ENCODE results near the gene RCC1. TPM values are rescaled to one million over a fixed set of nuclear protein-coding genes. Genes with fewer than 3 reads are reported as not detected.

RCC1 gene
- total RNA-seq, 1 experiment from 2014 or later = 61.2 TPM

GRCh38 chr1:28565726-28566125, 59.9 kb downstream of the RCC1 start:
- BruUV-seq (replicated peaks) = TSS peak; percentile 34

GRCh38 chr1:28566931-28567330, 61.1 kb downstream of the RCC1 start:
- POLR2A ChIA-PET = interaction anchor here (0.8 kb wide), 1 partner anchor 13 kb away, joined by 4 read pairs; no protein-coding TSS in a partner anchor
- no peaks in the 10 kb centered on the region for H3K27me3 ChIP-seq (ENCODE audit: control insufficient read depth, insufficient read depth, low read length)
- H3K4me3 ChIP-seq (ENCODE audit: low read depth in 2 of 2, low read length in 2 of 2) = no peak overlapping the region
- in situ Hi-C loops (cut with HindIII; ENCODE audit: low pct_unique_long_range_greater_than_20kb, low sequenced_read_pairs) (no loop called here), intact Hi-C loops (cut with micrococcal nuclease; ENCODE audit: unreplicated experiment) (no loop called here)
- no peaks in the 10 kb centered on the region for H3K9me3 ChIP-seq (ENCODE audit: control insufficient read depth, insufficient read depth, low read depth, low read length)
- CTCF ChIA-PET = no interaction called here
- DNase-seq (ENCODE audit: low read depth, low spot score) (no peak), ATAC-seq (no peak)
- BruUV-seq (replicated peaks) = TSS peak; percentile 47
- TF ChIP-seq REST (IDR thresholded peaks at IDR 0.05; ENCODE audit: insufficient read depth in 1 of 2, low read depth in 2 of 2, low read length in 1 of 2) (no peak), CTCF (IDR thresholded peaks at IDR 0.05) (no peak)
- H3K36me3 ChIP-seq (ENCODE audit: control insufficient read depth, insufficient read depth, low read length) = peaks cover 12% of the 10 kb centered on the region; the same call in 1 of the 2 replicates
- H3K27ac ChIP-seq (ENCODE audit: low read length) = no peak overlapping the region
- H3K4me1 ChIP-seq (ENCODE audit: control insufficient read depth, insufficient read depth, low read length) = no peaks in the 10 kb centered on the region

More at GRCh38 chr1:28565726-28566125, 59.9 kb downstream of the RCC1 start:
- CTCF ChIA-PET = no interaction called here
- no peak for DNase-seq (ENCODE audit: low read depth, low spot score)
- POLR2A ChIA-PET = interaction anchor here (0.7 kb wide), 1 partner anchor 11 kb away, joined by 4 read pairs; no protein-coding TSS in a partner anchor
- intact Hi-C loops (cut with micrococcal nuclease; ENCODE audit: unreplicated experiment) = no loop called here
- Histone ChIP-seq H3K9me3 (ENCODE audit: control insufficient read depth, insufficient read depth, low read depth, low read length) (no peaks in the 10 kb centered on the region), H3K27me3 (ENCODE audit: control insufficient read depth, insufficient read depth, low read length) (no peaks in the 10 kb centered on the region), H3K4me1 (ENCODE audit: control insufficient read depth, insufficient read depth, low read length) (no peaks in the 10 kb centered on the region), H3K36me3 (ENCODE audit: control insufficient read depth, insufficient read depth, low read length) (peaks cover 13% of the 10 kb centered on the region; the same call in 1 of the 2 replicates), H3K4me3 (ENCODE audit: low read depth in 2 of 2, low read length in 2 of 2) (no peak overlapping the region), H3K27ac (ENCODE audit: low read length) (no peak overlapping the region)
- ATAC-seq = no peak
- TF ChIP-seq POLR2AphosphoS5 (IDR thresholded peaks at IDR 0.05; ENCODE audit: low read depth, low read length) = no peak
- no peak for TF ChIP-seq TCF7L2 (IDR thresholded peaks at IDR 0.05; ENCODE audit: low read depth, low read length)
- no peak for TF ChIP-seq CTCF (IDR thresholded peaks at IDR 0.05)
- no peak for TF ChIP-seq REST (IDR thresholded peaks at IDR 0.05; ENCODE audit: insufficient read depth in 1 of 2, low read depth in 2 of 2, low read length in 1 of 2)
- TF ChIP-seq SIN3A (IDR thresholded peaks at IDR 0.05; ENCODE audit: borderline replicate concordance, insufficient read depth, low read depth, low read length) = no peak
- in situ Hi-C loops (cut with HindIII; ENCODE audit: low pct_unique_long_range_greater_than_20kb, low sequenced_read_pairs) = no loop called here

All from Panc1 (cell line).